ENCODE data around the gene COP1.

DNA sequence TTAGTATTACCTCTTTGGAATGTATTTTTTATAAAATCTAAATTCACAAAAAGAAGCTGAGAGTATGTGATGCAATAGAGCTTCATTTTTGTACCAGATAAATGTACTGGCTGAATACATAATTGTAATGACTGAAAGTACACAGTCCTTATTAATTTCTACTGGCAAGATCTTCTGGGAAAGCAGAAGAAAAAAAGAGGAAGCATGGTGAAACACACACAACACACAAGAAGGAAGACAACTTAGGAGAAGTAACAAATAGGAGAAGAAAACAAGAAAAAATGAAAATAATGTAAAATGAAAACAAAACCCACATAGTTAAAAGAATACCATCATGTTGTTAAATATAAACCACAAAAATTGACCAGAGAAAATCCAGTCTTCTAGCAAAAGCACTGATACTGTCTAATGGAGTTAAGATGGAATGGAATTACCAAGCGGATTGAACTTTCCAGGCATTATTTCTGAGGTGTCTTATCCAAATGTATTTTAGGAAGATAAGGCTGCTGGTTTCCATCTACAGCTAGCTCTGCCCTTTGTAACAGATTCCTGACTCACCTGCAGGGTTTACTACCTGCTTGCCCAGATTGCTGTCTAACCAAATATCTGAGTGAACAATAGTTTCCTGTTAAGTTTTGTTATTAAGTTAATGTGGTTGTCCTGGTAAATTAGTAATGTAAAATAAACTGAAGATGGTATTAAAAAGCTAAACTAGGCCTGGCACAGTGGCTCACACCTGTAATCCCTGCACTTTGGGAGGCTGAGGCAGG is 4.5 kb upstream of the COP1 start:
- TF ChIP-seq POLR2A (IDR thresholded peaks at IDR 0.05) = no peak
- TF ChIP-seq, protein P1, sequence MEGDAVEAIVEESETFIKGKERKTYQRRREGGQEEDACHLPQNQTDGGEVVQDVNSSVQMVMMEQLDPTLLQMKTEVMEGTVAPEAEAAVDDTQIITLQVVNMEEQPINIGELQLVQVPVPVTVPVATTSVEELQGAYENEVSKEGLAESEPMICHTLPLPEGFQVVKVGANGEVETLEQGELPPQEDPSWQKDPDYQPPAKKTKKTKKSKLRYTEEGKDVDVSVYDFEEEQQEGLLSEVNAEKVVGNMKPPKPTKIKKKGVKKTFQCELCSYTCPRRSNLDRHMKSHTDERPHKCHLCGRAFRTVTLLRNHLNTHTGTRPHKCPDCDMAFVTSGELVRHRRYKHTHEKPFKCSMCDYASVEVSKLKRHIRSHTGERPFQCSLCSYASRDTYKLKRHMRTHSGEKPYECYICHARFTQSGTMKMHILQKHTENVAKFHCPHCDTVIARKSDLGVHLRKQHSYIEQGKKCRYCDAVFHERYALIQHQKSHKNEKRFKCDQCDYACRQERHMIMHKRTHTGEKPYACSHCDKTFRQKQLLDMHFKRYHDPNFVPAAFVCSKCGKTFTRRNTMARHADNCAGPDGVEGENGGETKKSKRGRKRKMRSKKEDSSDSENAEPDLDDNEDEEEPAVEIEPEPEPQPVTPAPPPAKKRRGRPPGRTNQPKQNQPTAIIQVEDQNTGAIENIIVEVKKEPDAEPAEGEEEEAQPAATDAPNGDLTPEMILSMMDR (IDR thresholded peaks at IDR 0.05) = no peak
